ENCODE data around the gene PRKCE.

DNA sequence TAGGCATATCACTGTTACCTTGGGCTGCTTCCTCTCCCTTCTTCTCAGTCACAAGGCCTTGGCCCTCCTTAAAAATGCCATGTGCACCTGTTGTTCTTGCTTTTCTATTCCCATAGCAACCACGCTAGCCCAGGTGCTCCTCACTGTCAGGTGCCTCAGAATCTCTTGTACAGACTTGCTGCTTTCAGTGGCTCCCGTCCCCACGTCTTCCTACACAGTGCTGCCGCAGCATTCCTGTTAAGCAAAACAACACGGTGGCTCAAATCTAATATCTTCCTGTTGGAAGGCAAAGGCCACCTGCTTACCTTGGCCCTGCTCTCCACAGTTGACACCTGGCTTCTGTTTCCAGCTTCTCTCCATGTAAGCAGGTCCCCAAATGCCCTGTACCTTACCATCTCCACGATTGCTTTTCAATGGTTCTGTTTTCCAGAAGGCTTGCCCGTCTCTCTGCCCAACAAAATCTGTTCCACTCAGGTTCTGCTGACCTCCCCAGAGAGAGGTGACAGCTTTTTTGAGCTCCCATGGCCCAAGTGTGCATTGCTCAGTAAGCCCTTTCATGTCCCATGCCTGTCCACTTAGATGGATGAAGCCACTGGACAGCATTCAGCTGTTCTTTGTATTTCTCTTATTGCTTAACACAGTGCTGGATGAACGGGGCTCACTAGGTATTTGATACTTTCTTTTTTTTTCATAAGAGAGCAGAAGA, 240.4 kb downstream of the PRKCE start:
- TF ChIP-seq, protein P1, sequence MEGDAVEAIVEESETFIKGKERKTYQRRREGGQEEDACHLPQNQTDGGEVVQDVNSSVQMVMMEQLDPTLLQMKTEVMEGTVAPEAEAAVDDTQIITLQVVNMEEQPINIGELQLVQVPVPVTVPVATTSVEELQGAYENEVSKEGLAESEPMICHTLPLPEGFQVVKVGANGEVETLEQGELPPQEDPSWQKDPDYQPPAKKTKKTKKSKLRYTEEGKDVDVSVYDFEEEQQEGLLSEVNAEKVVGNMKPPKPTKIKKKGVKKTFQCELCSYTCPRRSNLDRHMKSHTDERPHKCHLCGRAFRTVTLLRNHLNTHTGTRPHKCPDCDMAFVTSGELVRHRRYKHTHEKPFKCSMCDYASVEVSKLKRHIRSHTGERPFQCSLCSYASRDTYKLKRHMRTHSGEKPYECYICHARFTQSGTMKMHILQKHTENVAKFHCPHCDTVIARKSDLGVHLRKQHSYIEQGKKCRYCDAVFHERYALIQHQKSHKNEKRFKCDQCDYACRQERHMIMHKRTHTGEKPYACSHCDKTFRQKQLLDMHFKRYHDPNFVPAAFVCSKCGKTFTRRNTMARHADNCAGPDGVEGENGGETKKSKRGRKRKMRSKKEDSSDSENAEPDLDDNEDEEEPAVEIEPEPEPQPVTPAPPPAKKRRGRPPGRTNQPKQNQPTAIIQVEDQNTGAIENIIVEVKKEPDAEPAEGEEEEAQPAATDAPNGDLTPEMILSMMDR (IDR thresholded peaks at IDR 0.05) = peak in 1 of 7 experiments; percentile 9
- TF ChIP-seq POLR2A (IDR thresholded peaks at IDR 0.05) = no peak

All from body of pancreas (tissue), 4 donors.